ENCODE data around the gene ABCB4. TPM values are rescaled to one million over a fixed set of nuclear protein-coding genes. Genes with fewer than 3 reads are reported as not detected.

The ABCB4 gene
- total and polyA plus RNA-seq, 2 experiments from 2014 or later = 0.37 to 1.2 TPM

GRCh38 chr7:87356448-87356847 is 119.0 kb downstream of the ABCB4 start:
- H3K4me2 ChIP-seq = no peak overlapping the region
- no peak for DNase-seq (ENCODE audit: low spot score)
- H3K27ac ChIP-seq = no peak overlapping the region
- H4K20me1 ChIP-seq (ENCODE audit: insufficient read depth, poor library complexity, severe bottlenecking) = no peaks in the 10 kb centered on the region
- H3K79me2 ChIP-seq = peaks cover 4% of the 10 kb centered on the region
- H3K27me3 ChIP-seq = no peaks in the 10 kb centered on the region
- 90% methylated on average over 1 of the region's 1 CpG for WGBS (ENCODE audit: low lambda C conversion rate, missing lambda C conversion rate)
- no peaks in the 10 kb centered on the region for H3K4me1 ChIP-seq (ENCODE audit: insufficient read depth)
- no peak for TF ChIP-seq EZH2phosphoT487 (IDR thresholded peaks at IDR 0.05; ENCODE audit: low read depth, severe bottlenecking, unreplicated experiment)
- TF ChIP-seq EZH2 (IDR thresholded peaks at IDR 0.05; ENCODE audit: borderline replicate concordance) = no peak
- peaks cover 10% of the 10 kb centered on the region for H3K9me3 ChIP-seq (ENCODE audit: low read depth)
- no peak overlapping the region for H2AFZ ChIP-seq
- no peaks in the 10 kb centered on the region for H3K9me2 ChIP-seq (replicated peaks; ENCODE audit: insufficient read depth)
- no peaks in the 10 kb centered on the region for H3K36me3 ChIP-seq (replicated peaks; ENCODE audit: insufficient read depth, low read depth)
- H3K4me3 ChIP-seq = no peak overlapping the region

GRCh38 chr7:87354749-87355148 is 120.7 kb downstream of the ABCB4 start:
- TF ChIP-seq EZH2phosphoT487 (IDR thresholded peaks at IDR 0.05; ENCODE audit: low read depth, severe bottlenecking, unreplicated experiment) = no peak
- no peak for TF ChIP-seq EZH2 (IDR thresholded peaks at IDR 0.05; ENCODE audit: borderline replicate concordance)
- no peak for TF ChIP-seq CTCF (IDR thresholded peaks at IDR 0.05; ENCODE audit: poor library complexity)
- no peaks in the 10 kb centered on the region for H4K20me1 ChIP-seq (ENCODE audit: insufficient read depth, poor library complexity, severe bottlenecking)

More at GRCh38 chr7:87354749-87355148, 120.7 kb downstream of the ABCB4 start:
- Histone ChIP-seq H2AFZ (no peak overlapping the region), H3K9me2 (replicated peaks; ENCODE audit: insufficient read depth) (no peaks in the 10 kb centered on the region), H3K9me3 (ENCODE audit: low read depth) (peaks cover 10% of the 10 kb centered on the region), H3K4me3 (no peak overlapping the region), H3K79me2 (peaks cover 4% of the 10 kb centered on the region), H3K36me3 (replicated peaks; ENCODE audit: insufficient read depth, low read depth) (no peaks in the 10 kb centered on the region), H3K27me3 (no peaks in the 10 kb centered on the region), H3K4me1 (ENCODE audit: insufficient read depth) (no peaks in the 10 kb centered on the region), H3K27ac (no peak overlapping the region), H3K4me2 (no peak overlapping the region)
- no peak for DNase-seq (ENCODE audit: low spot score)
- WGBS (ENCODE audit: low lambda C conversion rate, missing lambda C conversion rate) = 80% methylated on average over 3 of the region's 3 CpGs

Other genes starting within 250 kb of the ABCB4 start
- gene CROT, start 130.0 kb downstream of the ABCB4 start, total RNA-seq = 50.7 and 57.4 TPM in 2 replicates
- gene CROT, start 130.0 kb downstream of the ABCB4 start, polyA plus RNA-seq = 25.7 and 29.2 TPM in 2 replicates
- 20.0 and 23.2 TPM in 2 replicates for gene ABCB1, start 125.2 kb upstream of the ABCB4 start, total RNA-seq
- 6.5 and 7.9 TPM in 2 replicates for gene ABCB1, start 125.2 kb upstream of the ABCB4 start, polyA plus RNA-seq
- 0.53 and 1.1 TPM in 2 replicates for gene RUNDC3B, start 152.7 kb upstream of the ABCB4 start, total RNA-seq
- 0.22 TPM in 1 of 2 replicates, not detected in the other for gene RUNDC3B, start 152.7 kb upstream of the ABCB4 start, polyA plus RNA-seq

All from hepatocyte (in vitro differentiated cells).